Erythroblast (primary cell): ENCODE measurements around the gene AGPAT2.
"Not testable (repeated sequence)": the region's sequence is repeated elsewhere in the genome, so short reads cannot be mapped to it uniquely, and the experiment has no call there.

ENCODE experiments used
- DNase-seq, 2 experiments: peaks; one replicate each; lab custom pipeline; 2025; lab: John Stamatoyannopoulos, UW
- GATA1 ChIP-seq: IDR thresholded peaks from 2 replicates; pipeline ENCODE4 v1.6.1; 2011; ENCODE audit warnings: low read depth, mild to moderate bottlenecking, control low read depth, low read length, moderate library complexity
- POLR2A ChIP-seq: IDR thresholded peaks from 2 replicates; pipeline ENCODE4 v1.6.1; 2011; ENCODE audit warnings: mild to moderate bottlenecking, low read length

Gene AGPAT2

DNA sequence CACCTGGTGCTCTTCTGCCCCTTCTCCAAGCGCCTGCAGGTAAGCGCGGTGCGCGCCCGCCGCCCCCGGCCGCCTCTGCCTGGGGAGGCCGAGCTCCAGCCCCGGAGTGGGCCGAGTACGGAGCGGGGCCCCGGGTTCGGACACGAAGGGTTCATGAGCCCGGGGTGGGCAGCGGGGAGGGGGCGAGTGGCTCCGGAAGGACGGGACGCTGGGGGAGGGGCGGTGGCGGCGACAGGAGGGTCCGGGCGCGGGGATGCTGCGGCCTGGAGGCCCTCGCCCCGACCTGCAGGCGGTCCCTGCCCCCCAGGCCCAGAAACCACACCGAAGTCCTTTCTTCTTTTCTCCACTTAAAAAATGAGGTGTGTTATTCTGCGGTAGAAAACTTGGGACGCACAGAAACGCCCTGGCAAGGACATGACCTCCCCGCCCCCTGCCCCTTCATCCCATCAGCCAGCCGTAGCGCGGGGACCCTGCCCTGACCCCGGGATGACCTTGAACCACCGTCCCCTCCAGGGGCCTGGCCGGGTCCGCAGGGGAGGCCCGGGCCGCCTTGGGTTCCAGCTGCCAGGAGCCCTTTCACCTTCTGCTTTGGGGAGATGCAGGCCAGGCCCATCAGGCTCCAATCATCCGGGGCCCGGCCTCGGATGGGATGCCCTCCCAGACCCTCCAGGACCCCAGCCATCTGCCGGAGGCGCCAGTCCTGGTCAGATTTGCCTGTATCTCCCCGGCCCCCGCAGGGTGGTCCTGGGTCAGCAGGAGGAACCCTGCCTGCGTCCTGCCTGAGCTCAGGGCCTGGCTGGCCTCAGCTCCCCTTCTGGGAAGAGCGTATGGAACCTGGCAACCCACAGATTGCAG, 25.7 kb upstream of the AGPAT2 start:
- DNase-seq, result no peak
- TF ChIP-seq POLR2A (no peak), GATA1 (no peak)

DNA sequence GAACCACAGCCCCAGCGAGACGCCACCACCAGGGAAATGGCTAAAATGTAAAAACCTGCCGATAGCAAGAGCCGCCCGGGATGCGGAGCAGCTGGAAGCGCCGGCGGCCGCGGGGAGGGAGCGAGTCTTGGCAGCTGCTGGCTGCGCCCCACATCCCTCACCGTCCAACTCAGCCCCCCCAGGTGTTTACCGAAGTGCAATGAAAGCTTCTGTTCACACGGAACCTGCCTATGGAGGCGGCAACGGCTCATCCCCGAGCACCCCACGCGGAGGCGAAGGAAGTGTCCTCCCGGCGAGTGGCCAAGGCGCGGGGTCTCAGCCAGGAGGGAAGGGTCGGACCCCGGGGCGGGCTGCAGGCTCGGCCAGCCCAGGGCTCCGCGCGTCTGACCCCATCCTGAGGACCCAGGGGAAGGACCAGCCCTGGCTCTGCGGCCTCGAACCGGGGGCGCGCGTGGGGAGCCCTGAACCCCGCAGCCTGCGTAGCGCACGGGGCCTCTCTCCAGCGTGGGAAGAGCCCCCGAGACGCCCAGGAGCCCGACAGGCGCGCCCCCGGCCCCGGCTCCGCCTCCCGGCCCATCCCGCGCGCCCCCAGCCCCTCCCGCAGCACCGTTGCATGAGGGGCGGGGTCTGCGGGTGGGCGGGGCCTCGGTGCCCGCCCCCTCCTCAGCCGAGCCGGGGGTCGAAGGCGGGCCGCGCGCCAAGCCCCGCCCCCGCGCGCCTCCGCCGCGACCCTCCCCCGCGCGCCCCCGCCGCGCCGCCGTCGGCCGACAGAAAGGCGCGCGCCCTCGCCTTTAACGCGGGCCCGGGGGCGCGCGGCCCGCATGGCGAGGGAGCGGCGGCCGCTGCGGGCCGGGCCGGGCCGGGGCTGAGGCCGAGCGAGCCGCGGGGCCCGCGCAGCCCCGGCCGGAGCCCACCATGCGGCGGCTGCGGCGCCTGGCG, 24.8 kb upstream of the AGPAT2 start, which contains the start of gene DIPK1B:
TSS of gene DIPK1B (plus strand) at position 822 of the 939 bp plus-strand sequence. CDS start at position 916, 94 bp downstream.
- DNase-seq, result no peak
- TF ChIP-seq GATA1, result no peak
- TF ChIP-seq POLR2A, result no peak

DNA sequence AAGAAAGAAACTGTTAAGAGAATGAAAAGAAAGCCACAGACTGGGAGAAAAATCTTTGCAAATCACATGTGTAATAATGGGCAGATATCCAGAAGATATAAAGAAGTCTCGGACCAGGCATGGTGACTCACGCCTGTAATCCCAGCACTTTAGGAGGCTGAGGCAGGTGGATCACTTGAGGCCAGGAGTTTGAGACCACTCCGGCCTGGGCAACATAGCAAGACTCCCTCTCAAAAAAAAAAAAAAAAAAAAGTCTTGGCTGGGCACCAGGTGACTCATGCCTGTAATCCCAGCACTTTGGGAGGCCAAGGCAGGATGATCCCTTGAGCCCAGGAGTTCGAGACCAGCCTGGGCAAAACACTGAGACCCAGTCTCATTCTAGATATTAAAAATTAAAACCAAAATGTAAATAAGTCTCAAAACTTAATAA, 24.0 kb upstream of the AGPAT2 start:
- DNase-seq, result not testable (repeated sequence)

DNA sequence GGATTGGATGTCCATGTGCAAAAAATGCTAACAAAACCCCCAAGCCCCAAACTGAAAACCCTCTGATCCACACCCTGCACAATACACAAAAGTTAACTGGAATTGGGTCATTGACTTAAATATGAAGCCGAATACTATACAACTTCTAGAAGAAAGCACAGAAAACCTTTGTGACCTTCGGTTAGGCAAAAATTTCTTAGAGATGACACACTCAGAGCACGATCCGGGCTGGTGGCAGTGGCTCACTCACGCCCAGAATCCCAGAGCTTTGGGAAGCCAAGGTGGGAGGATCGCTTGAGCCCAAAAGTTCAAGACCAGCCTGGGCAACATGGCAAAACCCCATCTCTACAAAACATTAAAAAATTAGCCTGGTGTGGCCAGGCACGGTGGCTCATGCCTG, 23.3 kb upstream of the AGPAT2 start:
- no peak for DNase-seq
- TF ChIP-seq GATA1 (no peak), POLR2A (no peak)

DNA sequence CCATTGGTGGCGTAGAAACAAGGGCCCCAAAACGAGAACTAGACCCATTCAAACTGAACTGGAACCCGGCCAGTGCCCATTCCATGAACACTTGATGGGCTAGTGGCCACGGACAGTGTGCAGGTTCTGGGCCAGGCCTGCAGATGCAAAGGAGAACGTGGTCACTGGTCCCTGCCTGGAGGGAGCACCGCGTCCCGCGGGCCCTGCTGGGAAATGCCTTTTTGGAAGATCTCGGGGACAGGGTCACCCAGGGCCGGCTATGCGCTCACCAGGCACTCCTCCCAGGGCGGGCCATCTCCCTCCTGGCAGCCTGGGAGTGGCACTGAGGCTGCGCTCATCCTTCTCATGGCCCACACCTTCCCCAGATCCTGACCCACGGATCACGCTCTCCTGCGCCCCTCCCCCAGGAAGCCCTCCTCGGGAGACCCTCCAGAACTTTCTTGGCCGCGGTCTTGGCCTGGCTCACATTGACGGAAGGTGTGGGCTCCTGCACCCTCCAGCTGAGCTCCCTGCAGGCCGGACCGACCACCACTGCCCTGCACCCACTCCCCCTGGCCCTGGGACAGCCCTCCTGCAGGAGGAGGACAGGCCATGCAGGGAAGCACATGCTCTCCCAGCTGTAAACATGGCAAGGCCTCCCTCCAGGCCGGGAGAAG, 22.3 kb upstream of the AGPAT2 start:
- TF ChIP-seq GATA1, result no peak
- no peak for TF ChIP-seq POLR2A
- no peak for DNase-seq

DNA sequence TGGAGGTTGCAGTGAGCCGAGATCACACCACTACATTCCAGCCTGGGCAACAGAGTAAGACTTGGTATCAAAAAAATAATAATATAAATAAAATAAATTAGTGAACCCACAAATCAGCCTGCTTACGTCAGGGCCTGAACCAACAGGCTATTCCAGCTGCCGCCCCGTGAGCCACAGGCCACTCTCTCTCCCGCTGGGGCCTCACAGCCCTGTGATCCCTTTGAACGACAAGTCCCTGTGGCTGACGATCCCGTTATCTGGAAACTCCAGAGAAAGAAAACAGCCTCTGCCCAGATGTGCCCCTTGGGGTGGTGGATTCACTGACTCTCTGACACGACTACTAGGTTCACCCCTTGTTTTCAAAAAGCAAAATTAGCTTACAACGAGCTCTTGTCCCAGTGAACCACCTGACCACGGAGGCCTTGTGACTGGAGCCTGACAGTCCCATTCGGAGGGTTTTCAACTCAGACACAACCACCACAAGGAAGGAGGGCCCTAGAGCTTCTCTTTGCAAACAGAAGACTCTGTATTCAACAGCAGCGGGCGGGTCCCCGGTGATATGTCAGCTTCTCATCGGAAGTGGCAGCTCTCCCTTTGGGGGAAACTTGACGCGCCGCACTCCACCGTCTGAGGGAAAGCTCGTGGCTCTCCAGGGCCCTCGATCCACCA, 20.7 kb upstream of the AGPAT2 start:
- TF ChIP-seq POLR2A (no peak), GATA1 (no peak)
- DNase-seq, result no peak

DNA sequence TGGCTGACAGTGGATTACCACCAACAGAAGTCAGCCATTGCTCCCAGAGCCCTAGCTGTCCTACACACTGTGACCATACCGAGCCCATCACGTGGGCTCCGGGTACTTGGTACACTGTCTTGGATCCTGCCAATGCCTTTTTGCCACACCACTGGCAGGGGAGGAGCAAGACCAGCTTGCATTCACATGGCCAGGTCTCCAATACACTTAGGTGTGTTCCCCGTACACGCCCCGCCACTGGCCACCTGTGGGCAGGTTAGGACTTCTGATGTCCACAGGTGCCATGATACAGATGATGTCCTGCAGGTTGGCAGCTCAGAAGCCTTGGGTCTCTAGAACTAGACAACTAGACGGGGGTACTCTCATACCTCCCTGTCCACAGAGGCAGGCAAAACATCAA, 19.8 kb upstream of the AGPAT2 start:
- DNase-seq, result no peak
- no peak for TF ChIP-seq POLR2A
- TF ChIP-seq GATA1, result no peak

DNA sequence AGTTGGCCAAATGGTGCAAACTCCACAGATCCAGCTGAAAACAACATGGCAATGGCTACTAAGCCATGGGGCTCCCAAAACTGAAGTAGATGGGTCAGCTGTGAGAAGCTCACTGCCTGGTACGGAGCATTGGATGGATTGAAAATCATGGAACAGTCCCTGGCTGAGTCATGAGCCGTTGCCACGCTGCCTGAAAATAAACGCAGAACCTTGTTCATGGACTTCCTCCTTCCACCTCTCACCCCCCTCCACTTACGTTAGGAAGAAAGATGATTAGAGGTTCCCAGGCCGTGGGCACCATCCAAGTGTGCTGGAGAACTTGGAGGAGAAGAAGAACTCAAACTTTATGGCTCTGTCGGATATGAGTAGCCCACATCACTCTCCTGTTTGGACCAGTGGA, 18.3 kb upstream of the AGPAT2 start:
- TF ChIP-seq POLR2A (no peak), GATA1 (no peak)
- no peak for DNase-seq

DNA sequence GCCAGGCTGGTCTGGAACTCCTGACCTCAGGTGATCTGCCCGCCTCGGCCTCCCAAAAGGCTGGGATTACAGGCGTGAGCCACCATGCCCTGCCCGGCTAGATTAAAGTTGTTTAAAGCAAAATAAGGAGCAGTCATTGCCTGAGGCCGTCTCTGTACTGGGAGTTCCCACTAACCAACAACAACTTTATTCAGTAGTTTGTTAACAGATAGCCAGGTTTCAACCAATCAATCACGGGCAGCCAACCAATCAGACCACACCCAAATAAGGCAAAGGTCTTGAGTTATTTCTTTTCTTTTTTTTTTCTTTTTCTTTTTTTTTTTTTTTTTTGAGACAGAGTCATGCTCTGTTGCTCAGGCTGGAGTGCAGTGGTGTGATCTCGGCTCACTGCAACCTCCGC, 17.5 kb upstream of the AGPAT2 start:
- DNase-seq, result not testable (repeated sequence)

DNA sequence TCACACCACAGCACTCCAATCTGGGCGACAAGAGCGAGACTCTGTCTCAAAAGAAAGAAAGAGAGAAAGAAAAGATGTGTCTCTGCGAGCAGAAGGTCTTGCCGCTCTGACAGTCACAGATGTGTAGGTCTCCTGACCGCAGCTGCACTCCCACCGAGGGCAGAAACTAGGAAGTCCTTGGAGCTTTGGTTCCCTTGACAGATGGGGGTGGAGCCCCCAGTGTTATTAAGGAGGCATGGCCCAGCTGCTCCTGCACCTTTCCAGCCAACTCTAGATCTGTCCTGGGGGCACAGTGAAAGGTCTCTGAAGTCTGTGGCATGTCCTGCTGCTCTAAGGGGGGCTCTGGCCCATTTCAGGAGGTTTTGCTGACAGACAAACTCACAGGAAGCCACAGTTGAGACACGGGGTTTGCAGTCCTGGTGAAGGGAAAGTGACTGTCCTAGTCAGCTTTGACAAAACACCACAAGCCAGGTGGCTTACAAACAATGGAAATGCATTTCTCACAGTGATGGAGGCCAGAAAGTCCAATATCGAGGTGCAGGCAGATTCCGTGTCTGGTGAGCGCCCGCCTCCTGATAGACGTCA, 16.1 kb upstream of the AGPAT2 start:
- DNase-seq, result no peak
- TF ChIP-seq POLR2A, result no peak

DNA sequence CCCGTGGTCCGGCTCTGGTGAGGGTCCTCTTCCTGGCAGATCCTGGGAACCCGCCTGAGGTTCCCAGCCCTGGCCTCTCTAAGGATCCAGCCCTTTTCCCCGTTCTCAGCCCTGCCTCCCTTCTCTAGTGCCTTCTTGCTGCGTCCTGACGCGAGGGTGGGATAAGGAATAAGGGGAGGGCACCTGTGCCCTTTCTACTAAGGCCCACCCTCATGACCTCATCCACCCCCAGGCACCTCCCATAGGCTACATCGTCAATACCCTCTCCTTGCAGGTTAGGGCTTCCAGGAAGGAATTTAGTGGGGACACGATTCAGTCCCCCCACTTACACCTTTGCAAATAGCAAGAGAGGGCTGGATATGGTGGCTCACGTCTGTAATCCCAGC, 14.4 kb upstream of the AGPAT2 start:
- no peak for TF ChIP-seq POLR2A
- TF ChIP-seq GATA1, result no peak
- DNase-seq, result no peak

DNA sequence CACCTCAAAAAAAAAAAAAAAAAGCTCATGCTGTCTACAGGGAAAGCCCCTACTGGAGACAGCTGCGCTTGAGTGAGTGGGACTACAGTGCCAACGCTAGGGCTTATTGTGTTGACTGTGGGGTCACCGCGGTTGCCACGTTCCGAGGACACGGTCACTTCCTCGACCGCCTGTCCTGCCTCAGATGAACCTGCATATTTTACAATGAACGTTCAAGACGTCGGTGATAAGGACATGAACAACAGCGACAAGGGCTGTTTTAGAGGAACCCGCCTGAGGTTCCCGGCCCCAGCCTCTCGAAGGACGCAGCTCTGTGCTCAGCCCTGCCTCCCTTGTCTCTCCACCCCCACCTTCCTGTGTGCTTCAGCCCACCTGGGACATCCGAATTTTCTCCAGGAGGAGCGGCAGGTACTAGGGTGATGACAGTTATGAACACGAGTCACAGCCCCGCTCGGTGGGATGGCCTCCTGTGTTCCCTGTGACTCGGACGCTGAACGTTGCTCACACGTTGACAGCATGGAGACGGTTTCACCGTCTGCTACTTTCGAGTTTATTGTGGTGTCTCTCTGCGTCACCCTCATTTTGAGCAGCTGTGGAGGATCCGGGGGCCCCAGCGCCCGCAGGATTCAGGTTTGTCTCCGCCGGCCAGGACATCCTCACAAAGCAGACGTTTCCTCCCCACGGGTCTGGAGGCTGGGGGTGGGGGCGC, 13.9 kb upstream of the AGPAT2 start:
- no peak for DNase-seq
- TF ChIP-seq GATA1 (no peak), POLR2A (no peak)
